Stimulated activated naive B cell treated with anti-CD40 and anti-IgM and Interleukin-4, amounts not matched to agents 10 μg/mL and 1 μg/mL and 100 μg/mL, for 72 hours (primary cell): ENCODE results near the gene ADRA2B.
"Not testable (repeated sequence)": the region's sequence is repeated elsewhere in the genome, so short reads cannot be mapped to it uniquely, and the experiment has no call there.

Experiments
- ATAC-seq, 2 donors: fragments of 150-1000 bp; cut with Tn5 transposase; replicated peaks; 2 replicates each; pipeline ENCODE4 v1.10.0; 2021; ENCODE audit warnings: moderate library complexity in 1 of 2
- DNase-seq: peaks from one replicate; pipeline ENCODE4 v3.0.0; 2021
- H3K27ac Mint-ChIP-seq: one replicate; pipeline ENCODE4 v1.8.0; 2022; ENCODE audit warnings: mild to moderate bottlenecking, mixed read lengths
- H3K27me3 Mint-ChIP-seq, 2 donors: one replicate each; pipeline ENCODE4 v1.8.0; 2022; ENCODE audit warnings: mixed read lengths in 2 of 2
- H3K36me3 Mint-ChIP-seq, 2 donors: one replicate each; pipeline ENCODE4 v1.8.0; 2022; ENCODE audit warnings: mixed read lengths in 2 of 2, mild to moderate bottlenecking in 1 of 2
- H3K4me1 Mint-ChIP-seq, 2 donors: one replicate each; pipeline ENCODE4 v1.8.0; 2022; ENCODE audit warnings: mixed read lengths in 2 of 2, mild to moderate bottlenecking in 1 of 2
- H3K4me3 Mint-ChIP-seq, 2 donors: one replicate each; pipeline ENCODE4 v1.8.0; 2022; ENCODE audit warnings: mild to moderate bottlenecking in 2 of 2, mixed read lengths in 2 of 2, moderate library complexity in 1 of 2
- H3K9me3 Mint-ChIP-seq, 2 donors: one replicate each; pipeline ENCODE4 v1.8.0; 2022; ENCODE audit warnings: mixed read lengths in 2 of 2, mild to moderate bottlenecking in 1 of 2

Gene ADRA2B

DNA sequence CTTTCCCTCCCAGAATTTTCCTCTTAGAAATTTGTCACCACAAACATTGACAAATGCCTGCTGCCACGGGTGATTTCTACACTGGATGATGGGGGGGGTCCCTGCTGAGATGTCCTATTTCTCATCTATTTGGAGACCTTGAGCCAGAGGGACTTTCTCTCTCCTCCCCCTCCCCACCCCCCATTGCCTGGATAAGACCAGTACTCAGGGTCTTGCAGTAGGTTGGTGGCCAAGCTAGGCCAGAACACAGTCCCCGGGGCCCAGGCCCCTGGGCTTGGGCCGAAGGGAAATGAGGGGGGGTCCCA is 29.4 kb upstream of the ADRA2B start:
- H3K4me1 Mint-ChIP-seq: peaks cover 57 to 89% of the 10 kb centered on the region in 2 donors
- DNase-seq: no peak
- ATAC-seq: no peak
- H3K9me3 Mint-ChIP-seq: no peaks in the 10 kb centered on the region
- peaks cover 27 to 32% of the 10 kb centered on the region in 2 donors for H3K36me3 Mint-ChIP-seq
- H3K27ac Mint-ChIP-seq: peak overlapping the region; percentile 94
- peak overlapping the region; percentile 89 to 98 for H3K4me3 Mint-ChIP-seq
- H3K27me3 Mint-ChIP-seq: no peaks in the 10 kb centered on the region

DNA sequence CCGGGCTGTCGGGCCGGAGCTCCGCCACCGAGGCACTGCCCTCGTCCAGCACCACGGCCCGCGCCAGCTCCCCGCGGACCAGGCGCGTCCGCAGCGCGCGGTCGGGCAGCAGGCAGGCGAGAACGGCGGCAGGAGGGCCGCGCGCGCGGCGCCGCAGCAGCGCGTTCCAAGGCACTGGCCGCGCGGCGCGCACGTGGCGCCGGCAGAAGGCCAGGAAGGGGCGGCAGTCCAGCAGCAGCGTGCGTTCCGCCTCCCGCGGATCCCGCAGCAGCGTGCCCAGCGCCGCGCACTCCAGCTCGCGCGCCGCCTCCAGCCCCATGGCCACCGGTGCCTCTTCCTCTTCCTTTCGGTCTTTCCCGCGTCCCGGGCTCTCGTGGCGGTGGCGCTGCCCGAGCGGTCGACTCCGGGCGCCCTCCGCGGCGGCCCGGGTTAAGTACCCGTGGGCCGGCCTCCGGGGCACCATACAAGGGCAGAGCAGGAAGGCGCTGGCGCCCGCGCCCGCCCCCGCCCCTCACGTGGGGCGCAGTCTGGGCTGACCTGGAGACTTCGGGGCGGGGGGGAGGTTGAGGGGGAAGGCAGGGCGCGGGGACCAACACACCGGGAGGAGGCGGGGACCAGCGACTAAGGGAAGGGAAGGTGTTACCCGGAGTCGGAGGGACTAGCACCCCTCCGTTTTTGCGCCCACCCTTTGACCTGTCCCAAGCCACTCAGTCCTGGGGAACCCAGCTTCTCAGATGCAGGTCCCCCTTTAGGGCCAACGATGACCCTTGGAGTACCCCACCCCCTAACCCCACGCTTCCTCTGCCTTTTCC is 28.9 kb upstream of the ADRA2B start, which contains the start of gene DUSP2:
TSS of gene DUSP2 (minus strand) at position 405 of the 812 bp plus-strand sequence. CDS start at position 319, 86 bp downstream.
- ATAC-seq: peak; percentile 61 to 68
- Mint-ChIP-seq H3K4me1 (peaks cover 55 to 84% of the 10 kb centered on the region in 2 donors), H3K27me3 (no peaks in the 10 kb centered on the region), H3K9me3 (no peaks in the 10 kb centered on the region), H3K36me3 (peaks cover 27 to 32% of the 10 kb centered on the region in 2 donors), H3K4me3 (peak within 1 kb of the TSS; percentile 97 to 98), H3K27ac (peak within 1 kb of the TSS; percentile 96)
- DNase-seq: peak; percentile 96

DNA sequence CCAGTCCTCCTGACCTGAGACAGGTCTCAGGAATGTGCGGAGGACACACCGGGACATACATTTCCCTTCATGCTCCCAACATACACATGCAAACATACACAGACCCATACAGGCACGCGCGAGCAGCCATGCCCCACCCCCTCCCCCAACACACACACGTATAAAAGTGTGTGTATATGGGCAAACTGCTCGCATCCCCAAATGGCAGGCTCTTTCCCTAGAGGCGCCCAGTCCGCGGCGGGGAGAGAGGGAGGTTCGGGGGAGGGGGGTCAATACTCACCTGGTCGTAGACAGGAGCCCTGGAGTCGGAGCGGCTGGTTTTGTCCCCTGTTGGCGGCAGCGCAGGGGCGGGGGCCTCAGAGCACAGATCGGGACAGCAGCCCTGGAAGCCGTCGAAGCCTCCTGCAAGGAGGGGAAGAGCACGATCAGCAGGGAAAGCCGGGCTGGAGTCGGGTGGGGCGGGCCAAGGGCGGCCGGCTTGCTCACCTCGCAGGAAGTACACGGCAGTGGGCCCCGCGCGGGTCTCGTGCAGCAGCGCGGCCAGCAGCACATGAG is 28.2 kb upstream of the ADRA2B start:
- peaks cover 27 to 32% of the 10 kb centered on the region in 2 donors for H3K36me3 Mint-ChIP-seq
- H3K27ac Mint-ChIP-seq: peak overlapping the region; percentile 96
- no peak for DNase-seq
- peaks cover 55 to 86% of the 10 kb centered on the region in 2 donors for H3K4me1 Mint-ChIP-seq
- peak overlapping the region; percentile 97 to 98 for H3K4me3 Mint-ChIP-seq
- no peaks in the 10 kb centered on the region for H3K9me3 Mint-ChIP-seq
- no peak for ATAC-seq
- no peaks in the 10 kb centered on the region for H3K27me3 Mint-ChIP-seq

GRCh38 chr2:96143848-96144480 is 27.6 kb upstream of the ADRA2B start:
- DNase-seq: no peak
- peaks cover 57 to 87% of the 10 kb centered on the region in 2 donors for H3K4me1 Mint-ChIP-seq

GRCh38 chr2:96143231-96143847 is 27.0 kb upstream of the ADRA2B start:
- Mint-ChIP-seq H3K27me3 (no peaks in the 10 kb centered on the region), H3K9me3 (no peaks in the 10 kb centered on the region), H3K27ac (peak overlapping the region; percentile 96), H3K4me1 (peaks cover 52 to 87% of the 10 kb centered on the region in 2 donors), H3K36me3 (peaks cover 27 to 32% of the 10 kb centered on the region in 2 donors), H3K4me3 (peak overlapping the region; percentile 97 to 98)
- DNase-seq: no peak
- ATAC-seq: no peak

More at GRCh38 chr2:96143848-96144480, 27.6 kb upstream of the ADRA2B start:
- H3K27me3 Mint-ChIP-seq: no peaks in the 10 kb centered on the region
- ATAC-seq: no peak
- H3K9me3 Mint-ChIP-seq: no peaks in the 10 kb centered on the region
- H3K4me3 Mint-ChIP-seq: peak overlapping the region; percentile 97 to 98
- H3K27ac Mint-ChIP-seq: peak overlapping the region; percentile 96
- peaks cover 27 to 32% of the 10 kb centered on the region in 2 donors for H3K36me3 Mint-ChIP-seq

DNA sequence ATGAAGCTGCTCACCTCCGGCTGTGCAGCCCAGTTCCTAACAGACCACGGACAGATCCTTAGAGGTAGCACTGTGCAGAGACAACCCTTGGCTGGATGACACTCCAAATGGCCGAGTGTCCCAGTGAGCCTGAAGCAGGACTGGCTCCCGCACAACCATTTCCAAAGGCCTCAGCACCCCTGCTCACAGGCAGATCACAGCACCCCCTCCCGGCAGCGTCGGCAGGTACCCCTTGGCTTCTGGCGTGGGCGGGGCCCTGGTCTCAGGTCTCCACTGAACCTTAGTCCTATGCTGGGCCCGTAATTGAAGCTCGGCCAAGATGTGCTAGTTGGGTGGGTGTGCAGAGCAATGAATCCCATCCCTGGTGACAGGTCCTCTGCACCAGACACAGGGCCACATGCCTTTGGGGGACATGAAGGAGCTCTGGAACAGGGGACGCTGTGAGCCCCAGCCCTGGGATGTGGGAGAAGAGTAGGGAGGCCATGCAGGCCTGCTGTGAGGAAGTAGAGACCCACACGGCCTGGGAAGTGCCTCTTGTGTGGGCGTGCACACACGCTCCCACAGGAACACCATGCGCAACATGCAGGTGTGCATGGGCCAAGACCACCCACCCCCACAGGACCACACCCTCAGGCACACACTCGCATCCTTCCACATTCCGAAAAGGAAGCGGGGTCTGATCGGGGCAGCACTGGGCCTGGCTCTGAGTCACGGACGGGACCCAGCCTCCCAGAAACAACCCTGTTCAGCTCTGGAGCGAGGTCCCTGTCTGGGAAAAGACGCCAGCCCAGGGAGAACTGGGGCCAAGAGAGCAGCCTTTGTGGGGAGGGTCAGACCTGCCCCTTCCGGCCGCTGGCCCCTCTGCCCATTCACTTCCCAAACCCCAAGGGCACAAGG is 26.1 kb upstream of the ADRA2B start:
- DNase-seq: no peak
- ATAC-seq: no peak
- Mint-ChIP-seq H3K27me3 (no peaks in the 10 kb centered on the region), H3K36me3 (peaks cover 27 to 35% of the 10 kb centered on the region in 2 donors), H3K9me3 (no peaks in the 10 kb centered on the region), H3K27ac (peak overlapping the region; percentile 96), H3K4me3 (peak overlapping the region; percentile 97 to 98), H3K4me1 (peaks cover 45 to 82% of the 10 kb centered on the region in 2 donors)

GRCh38 chr2:96141624-96141967 is 25.2 kb upstream of the ADRA2B start:
- peak overlapping the region in 1 of 2 donors; percentile 97 for H3K4me3 Mint-ChIP-seq
- DNase-seq: not testable (repeated sequence)

GRCh38 chr2:96140941-96141623 is 24.7 kb upstream of the ADRA2B start:
- DNase-seq: no peak
- peaks cover 33 to 68% of the 10 kb centered on the region in 2 donors for H3K4me1 Mint-ChIP-seq
- H3K4me3 Mint-ChIP-seq: peak overlapping the region in 1 of 2 donors; percentile 32
- H3K27me3 Mint-ChIP-seq: no peaks in the 10 kb centered on the region
- ATAC-seq: no peak
- H3K27ac Mint-ChIP-seq: peak overlapping the region; percentile 79
- H3K36me3 Mint-ChIP-seq: peaks cover 27 to 35% of the 10 kb centered on the region in 2 donors
- H3K9me3 Mint-ChIP-seq: no peaks in the 10 kb centered on the region

More at GRCh38 chr2:96141624-96141967, 25.2 kb upstream of the ADRA2B start:
- H3K27me3 Mint-ChIP-seq, ATAC-seq, H3K9me3 Mint-ChIP-seq: not testable (repeated sequence)
- Mint-ChIP-seq H3K4me1 (peaks cover 36 to 73% of the 10 kb centered on the region in 2 donors), H3K27ac (peak overlapping the region; percentile 96), H3K36me3 (peaks cover 27 to 35% of the 10 kb centered on the region in 2 donors)

DNA sequence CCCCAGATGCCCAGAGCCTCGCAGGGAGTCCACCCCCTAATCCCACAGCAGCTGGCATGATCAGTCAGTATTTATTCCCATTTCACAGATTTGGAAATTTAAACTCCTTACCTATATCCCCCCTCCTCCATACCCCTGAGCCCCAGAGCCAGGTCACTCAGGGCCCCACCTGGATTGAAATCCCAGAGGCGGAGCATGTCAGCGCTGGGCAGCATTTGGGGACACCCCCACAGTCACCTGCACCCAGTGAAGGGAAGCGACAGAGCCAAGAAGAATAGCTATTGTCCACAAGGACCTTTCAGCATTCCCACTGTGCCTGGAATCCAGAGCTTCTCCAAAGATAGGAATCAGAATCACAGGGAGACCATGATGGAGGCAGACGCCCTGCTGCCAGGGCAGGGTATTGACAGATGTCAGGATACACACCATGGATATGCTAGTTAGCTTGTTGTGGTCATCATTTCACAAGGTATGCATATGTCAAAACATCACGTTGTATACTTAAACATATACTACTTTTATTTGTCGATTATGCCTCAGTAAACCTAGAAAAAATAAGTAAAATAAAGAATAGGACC is 22.9 kb upstream of the ADRA2B start:
- Mint-ChIP-seq H3K9me3 (no peaks in the 10 kb centered on the region), H3K27ac (peak overlapping the region; percentile 42), H3K36me3 (peaks cover 22 to 33% of the 10 kb centered on the region in 2 donors), H3K27me3 (no peaks in the 10 kb centered on the region), H3K4me3 (peak overlapping the region in 1 of 2 donors; percentile 39), H3K4me1 (peaks cover 27 to 56% of the 10 kb centered on the region in 2 donors)
- no peak for DNase-seq
- ATAC-seq: no peak

- Mint-ChIP-seq H3K27ac (peak within 1 kb of the TSS; percentile 83), H3K27me3 (no peaks in the 10 kb centered on the region), H3K9me3 (no peaks in the 10 kb centered on the region), H3K4me1 (peaks cover 26 to 48% of the 10 kb centered on the region in 2 donors), H3K36me3 (peaks cover 14 to 25% of the 10 kb centered on the region in 2 donors), H3K4me3 (peak within 1 kb of the TSS; percentile 39 to 44)
- peak; percentile 75 to 77 for ATAC-seq
- DNase-seq: peak; percentile 65
These were observed 22.1 kb upstream of the ADRA2B start, which contains the start of gene ASTL for GRCh38 chr2:96138179-96139145. Gene ASTL (minus strand): TSS chr2:96138502. CDS start chr2:96138436, 66 bp downstream.

DNA sequence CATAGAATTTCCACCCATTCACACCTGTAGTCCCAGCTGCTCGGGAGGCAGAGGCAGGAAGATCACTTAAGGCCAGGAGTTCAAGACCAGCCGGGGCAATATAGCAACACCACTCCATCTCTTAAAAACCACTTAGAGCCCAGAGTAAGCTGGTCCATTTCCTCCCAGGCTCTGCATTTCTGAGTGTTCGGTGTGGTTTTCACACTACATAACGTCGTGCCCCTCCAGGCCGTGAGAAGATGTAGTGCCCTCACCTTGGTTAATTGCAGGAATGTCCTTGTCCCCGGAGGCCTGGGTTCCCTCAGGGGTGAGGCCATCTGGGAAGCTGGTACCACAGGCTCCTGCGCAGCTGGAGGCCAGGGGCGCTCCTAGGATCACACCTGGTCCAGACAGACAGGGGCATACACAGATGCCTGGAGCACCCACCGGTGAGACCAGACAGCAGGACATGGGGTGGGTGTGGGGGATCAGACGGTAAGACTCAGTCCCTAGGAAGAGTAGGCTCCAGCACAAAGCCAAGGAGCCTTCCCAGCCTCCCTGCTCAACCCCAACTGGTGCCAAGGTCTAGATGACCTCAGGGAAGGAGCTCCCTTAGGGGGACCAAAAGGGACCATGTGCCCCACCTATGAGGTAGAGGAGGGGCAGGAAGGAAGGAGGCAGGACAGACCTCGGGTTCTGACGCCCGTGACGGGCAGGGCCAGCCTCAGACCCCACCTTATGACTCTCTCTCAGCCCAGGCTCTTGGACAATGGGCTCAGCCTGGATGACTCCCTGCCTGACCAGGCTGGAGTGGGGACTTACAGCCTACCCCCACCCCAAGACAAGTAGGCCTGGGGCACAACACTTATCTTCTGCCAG is 21.2 kb upstream of the ADRA2B start:
- Mint-ChIP-seq H3K9me3 (no peaks in the 10 kb centered on the region), H3K27ac (peak overlapping the region; percentile 42)

More for the DNA sequence above, 21.2 kb upstream of the ADRA2B start:
- ATAC-seq (no peak), DNase-seq (no peak)
- peak overlapping the region in 1 of 2 donors; percentile 44 for H3K4me3 Mint-ChIP-seq
- H3K27me3 Mint-ChIP-seq: no peaks in the 10 kb centered on the region
- H3K4me1 Mint-ChIP-seq: peaks cover 21 to 39% of the 10 kb centered on the region in 2 donors
- H3K36me3 Mint-ChIP-seq: peaks cover 6 to 16% of the 10 kb centered on the region in 2 donors
